Activated naive CD4-positive, alpha-beta T cell treated with anti-CD3 and anti-CD28 coated beads, Interleukin-2, amount 50 U/mL, for 24 hours (primary cell): ENCODE data around the gene ALDH3B1.

Source experiments
- H3K27ac Mint-ChIP-seq: one replicate; pipeline ENCODE4 v1.8.0; 2021; ENCODE audit warnings: mild to moderate bottlenecking, mixed read lengths
- H3K27me3 Mint-ChIP-seq: one replicate; pipeline ENCODE4 v1.8.0; 2021; ENCODE audit warnings: mixed read lengths
- H3K36me3 Mint-ChIP-seq: one replicate; pipeline ENCODE4 v1.8.0; 2021; ENCODE audit warnings: mixed read lengths
- H3K4me1 Mint-ChIP-seq: one replicate; pipeline ENCODE4 v1.8.0; 2021; ENCODE audit warnings: mixed read lengths
- H3K4me3 Mint-ChIP-seq: one replicate; pipeline ENCODE4 v1.8.0; 2021; ENCODE audit warnings: mild to moderate bottlenecking, mixed read lengths
- H3K9me3 Mint-ChIP-seq: one replicate; pipeline ENCODE4 v1.8.0; 2021; ENCODE audit warnings: mixed read lengths

The ALDH3B1 gene

GRCh38 chr11:68042219-68043028, 32.3 kb downstream of the ALDH3B1 start:
- Mint-ChIP-seq H3K4me1 (peaks cover 7% of the 10 kb centered on the region), H3K9me3 (no peaks in the 10 kb centered on the region), H3K4me3 (no peak overlapping the region), H3K27ac (no peak overlapping the region), H3K36me3 (no peaks in the 10 kb centered on the region), H3K27me3 (no peaks in the 10 kb centered on the region)

GRCh38 chr11:68043029-68043348, 32.9 kb downstream of the ALDH3B1 start:
- Mint-ChIP-seq H3K27me3 (no peaks in the 10 kb centered on the region), H3K4me3 (no peak overlapping the region), H3K4me1 (peaks cover 4% of the 10 kb centered on the region), H3K9me3 (no peaks in the 10 kb centered on the region), H3K27ac (no peak overlapping the region), H3K36me3 (no peaks in the 10 kb centered on the region)

- Mint-ChIP-seq H3K4me3 (no peak overlapping the region), H3K36me3 (no peaks in the 10 kb centered on the region), H3K27ac (no peak overlapping the region), H3K4me1 (peaks cover 4% of the 10 kb centered on the region), H3K27me3 (no peaks in the 10 kb centered on the region), H3K9me3 (no peaks in the 10 kb centered on the region)
These were observed 33.4 kb downstream of the ALDH3B1 start for GRCh38 chr11:68043349-68044144.

GRCh38 chr11:68044145-68044813, 34.2 kb downstream of the ALDH3B1 start:
- Mint-ChIP-seq H3K36me3 (no peaks in the 10 kb centered on the region), H3K4me3 (no peak overlapping the region), H3K9me3 (no peaks in the 10 kb centered on the region), H3K4me1 (peaks cover 4% of the 10 kb centered on the region), H3K27ac (no peak overlapping the region), H3K27me3 (no peaks in the 10 kb centered on the region)

GRCh38 chr11:68044898-68045351, 34.8 kb downstream of the ALDH3B1 start:
- Mint-ChIP-seq H3K4me3 (no peak overlapping the region), H3K36me3 (no peaks in the 10 kb centered on the region), H3K27ac (no peak overlapping the region), H3K27me3 (no peaks in the 10 kb centered on the region), H3K4me1 (peaks cover 4% of the 10 kb centered on the region), H3K9me3 (no peaks in the 10 kb centered on the region)

DNA sequence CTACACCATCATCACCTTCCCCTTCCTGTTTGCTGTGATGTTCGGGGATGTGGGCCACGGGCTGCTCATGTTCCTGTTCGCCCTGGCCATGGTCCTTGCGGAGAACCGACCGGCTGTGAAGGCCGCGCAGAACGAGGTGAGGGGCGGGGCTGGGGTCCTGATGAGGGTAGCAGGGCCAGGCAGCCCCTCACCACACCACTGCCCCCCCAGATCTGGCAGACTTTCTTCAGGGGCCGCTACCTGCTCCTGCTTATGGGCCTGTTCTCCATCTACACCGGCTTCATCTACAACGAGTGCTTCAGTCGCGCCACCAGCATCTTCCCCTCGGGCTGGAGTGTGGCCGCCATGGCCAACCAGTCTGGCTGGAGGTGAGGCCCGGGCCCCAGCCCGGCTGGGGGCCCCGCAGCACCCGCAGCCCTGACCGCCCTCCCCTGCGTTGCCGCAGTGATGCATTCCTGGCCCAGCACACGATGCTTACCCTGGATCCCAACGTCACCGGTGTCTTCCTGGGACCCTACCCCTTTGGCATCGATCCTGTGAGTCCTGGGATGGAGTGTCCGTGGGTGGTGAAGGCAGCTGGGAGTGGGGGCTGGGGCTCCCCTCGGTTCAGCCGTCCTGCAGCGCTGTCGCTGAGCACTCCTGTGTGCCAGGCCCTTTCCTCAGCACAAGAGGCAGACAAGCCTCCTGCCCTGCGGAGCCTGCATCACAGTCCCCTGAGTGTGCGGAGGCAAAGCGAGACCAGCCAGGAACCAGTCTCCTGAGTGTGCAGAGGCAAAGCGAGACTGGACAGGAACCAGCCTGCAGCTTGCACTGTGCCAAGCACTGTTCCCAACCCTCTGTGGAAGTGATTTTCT, 37.5 kb downstream of the ALDH3B1 start:
- Mint-ChIP-seq H3K4me1 (no peaks in the 10 kb centered on the region), H3K9me3 (no peaks in the 10 kb centered on the region), H3K4me3 (no peak overlapping the region), H3K27ac (no peak overlapping the region), H3K36me3 (no peaks in the 10 kb centered on the region), H3K27me3 (no peaks in the 10 kb centered on the region)

- H3K4me1 Mint-ChIP-seq: no peaks in the 10 kb centered on the region
- H3K27me3 Mint-ChIP-seq: no peaks in the 10 kb centered on the region
- no peaks in the 10 kb centered on the region for H3K36me3 Mint-ChIP-seq
- H3K9me3 Mint-ChIP-seq: no peaks in the 10 kb centered on the region
- H3K4me3 Mint-ChIP-seq: no peak overlapping the region
- no peak overlapping the region for H3K27ac Mint-ChIP-seq
These were observed 38.8 kb downstream of the ALDH3B1 start for GRCh38 chr11:68048681-68049508.

GRCh38 chr11:68049509-68050370, 39.6 kb downstream of the ALDH3B1 start:
- H3K27ac Mint-ChIP-seq: no peak overlapping the region
- no peaks in the 10 kb centered on the region for H3K36me3 Mint-ChIP-seq
- no peaks in the 10 kb centered on the region for H3K4me1 Mint-ChIP-seq
- no peak overlapping the region for H3K4me3 Mint-ChIP-seq
- H3K9me3 Mint-ChIP-seq: no peaks in the 10 kb centered on the region
- H3K27me3 Mint-ChIP-seq: no peaks in the 10 kb centered on the region

DNA sequence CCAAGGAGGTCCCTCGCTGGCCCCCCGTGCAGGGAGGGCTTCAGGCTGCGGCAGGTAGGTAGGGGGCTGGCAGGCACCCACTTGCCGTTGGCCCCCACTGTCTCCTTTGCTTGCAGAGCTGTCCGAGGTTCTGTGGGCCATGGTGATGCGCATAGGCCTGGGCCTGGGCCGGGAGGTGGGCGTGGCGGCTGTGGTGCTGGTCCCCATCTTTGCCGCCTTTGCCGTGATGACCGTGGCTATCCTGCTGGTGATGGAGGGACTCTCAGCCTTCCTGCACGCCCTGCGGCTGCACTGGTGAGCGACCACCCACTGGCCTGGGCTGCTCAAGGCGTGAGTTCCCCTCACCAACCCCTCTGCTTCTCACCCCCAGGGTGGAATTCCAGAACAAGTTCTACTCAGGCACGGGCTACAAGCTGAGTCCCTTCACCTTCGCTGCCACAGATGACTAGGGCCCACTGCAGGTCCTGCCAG, 40.3 kb downstream of the ALDH3B1 start:
- H3K4me3 Mint-ChIP-seq: no peak overlapping the region
- no peaks in the 10 kb centered on the region for H3K4me1 Mint-ChIP-seq
- H3K36me3 Mint-ChIP-seq: no peaks in the 10 kb centered on the region
- H3K27me3 Mint-ChIP-seq: no peaks in the 10 kb centered on the region
- H3K27ac Mint-ChIP-seq: peak overlapping the region; percentile 43
- H3K9me3 Mint-ChIP-seq: no peaks in the 10 kb centered on the region

DNA sequence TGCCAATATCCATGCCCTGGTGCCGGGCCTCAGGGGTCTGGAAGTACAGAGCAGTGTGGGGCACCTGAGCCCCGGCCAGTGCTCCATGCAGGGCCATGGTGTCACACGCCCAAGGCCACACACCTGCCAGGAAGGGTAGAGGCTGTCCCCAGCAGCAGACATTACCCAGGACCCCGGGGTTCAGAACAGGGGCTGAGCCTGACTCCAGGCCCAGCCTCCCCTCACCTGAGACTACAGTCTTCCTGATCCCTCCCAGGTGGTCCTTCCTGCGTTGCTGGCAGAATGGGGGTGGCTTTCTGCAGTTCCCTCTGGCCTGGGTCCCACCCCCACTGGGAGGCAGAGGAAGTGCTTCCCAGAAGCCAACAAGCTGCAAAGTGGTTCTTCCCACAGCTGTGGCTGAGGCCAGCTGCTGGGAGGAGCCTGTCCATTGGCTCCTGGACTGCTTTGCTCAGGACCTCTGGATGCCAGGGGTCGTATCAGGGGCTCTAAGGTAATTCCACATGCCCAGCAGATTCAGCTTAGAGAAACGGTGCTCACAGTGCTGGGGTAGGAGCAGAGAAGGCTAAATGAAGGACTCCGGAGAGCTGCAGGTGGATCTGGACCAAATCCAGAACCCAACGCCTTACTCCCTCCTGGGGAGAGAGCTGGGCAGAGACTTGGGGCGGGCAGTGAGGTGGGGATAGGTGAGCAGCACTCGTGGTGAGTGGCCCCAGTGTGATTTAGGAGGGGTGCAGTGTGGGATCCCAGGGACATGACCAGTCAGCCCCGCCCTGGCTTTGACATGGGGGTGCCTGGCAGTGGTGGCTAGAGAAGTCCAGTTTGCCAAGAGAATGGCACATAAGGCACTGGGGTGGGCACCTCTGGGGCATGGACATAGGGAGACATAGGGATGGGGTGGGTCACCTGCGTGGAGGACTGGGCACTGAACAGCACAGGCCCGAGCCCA, 41.3 kb downstream of the ALDH3B1 start:
- Mint-ChIP-seq H3K4me1 (no peaks in the 10 kb centered on the region), H3K27me3 (no peaks in the 10 kb centered on the region), H3K9me3 (no peaks in the 10 kb centered on the region), H3K4me3 (no peak overlapping the region), H3K27ac (no peak overlapping the region), H3K36me3 (no peaks in the 10 kb centered on the region)

DNA sequence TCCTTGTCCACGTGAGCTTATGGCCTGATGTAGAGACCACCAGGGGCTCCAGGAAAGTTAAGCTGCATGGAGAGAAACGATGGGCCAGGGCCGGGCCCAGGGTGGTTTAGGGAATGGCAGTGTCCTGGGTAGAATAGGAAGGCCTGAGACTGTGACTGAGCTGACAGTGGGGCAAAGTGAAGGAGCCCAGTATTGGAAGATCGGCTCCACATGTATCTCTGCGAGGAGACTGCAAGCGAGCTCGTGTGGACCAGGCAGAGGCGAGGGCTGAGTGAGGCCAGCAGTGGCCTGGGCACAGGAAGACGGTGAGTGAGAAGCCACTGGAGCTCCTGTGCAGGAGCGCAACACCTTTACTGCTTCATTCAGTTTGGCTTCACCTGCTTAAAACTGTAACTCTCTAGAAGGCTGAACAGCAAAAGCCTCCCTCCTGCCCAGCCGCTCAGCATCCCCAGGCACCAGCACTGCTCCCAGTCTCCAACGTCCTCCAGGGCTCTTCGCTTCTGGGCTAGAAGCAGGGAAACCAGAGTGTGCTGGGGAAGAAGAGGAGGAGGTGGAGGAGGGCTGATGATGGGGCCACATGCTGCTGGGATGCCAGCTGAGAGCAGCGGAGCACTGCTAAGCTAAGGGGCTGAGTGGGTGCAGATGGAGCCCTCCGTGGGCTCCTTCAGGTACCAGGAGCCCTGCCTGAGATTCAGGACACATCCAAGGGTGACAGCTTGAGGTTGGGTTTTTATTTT, 42.2 kb downstream of the ALDH3B1 start:
- H3K4me3 Mint-ChIP-seq: no peak overlapping the region
- no peaks in the 10 kb centered on the region for H3K9me3 Mint-ChIP-seq

DNA sequence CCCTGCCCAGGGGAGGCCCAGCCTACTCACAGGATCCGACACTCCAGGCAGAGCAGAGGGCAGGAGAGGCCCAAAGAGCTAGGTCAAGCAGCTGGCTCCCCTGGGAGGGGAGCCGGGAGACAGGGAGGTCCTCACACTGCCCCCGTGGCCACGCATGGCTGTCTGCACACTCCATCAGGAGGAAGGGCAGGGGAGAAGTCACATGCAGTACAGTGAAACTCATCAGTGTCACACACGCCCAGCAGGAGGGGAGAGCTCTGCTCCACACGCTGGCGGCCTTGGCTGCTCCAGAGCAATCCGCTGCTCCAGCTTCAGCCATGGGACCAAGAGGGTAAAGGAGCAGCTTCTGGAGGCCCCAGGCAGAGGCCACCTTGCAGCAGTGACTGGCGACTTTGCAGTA, 43.0 kb downstream of the ALDH3B1 start:
- Mint-ChIP-seq H3K36me3 (no peaks in the 10 kb centered on the region), H3K9me3 (no peaks in the 10 kb centered on the region), H3K27ac (no peak overlapping the region), H3K27me3 (no peaks in the 10 kb centered on the region), H3K4me1 (no peaks in the 10 kb centered on the region), H3K4me3 (no peak overlapping the region)

More for the DNA sequence above, 42.2 kb downstream of the ALDH3B1 start:
- Mint-ChIP-seq H3K36me3 (no peaks in the 10 kb centered on the region), H3K27me3 (no peaks in the 10 kb centered on the region), H3K4me1 (no peaks in the 10 kb centered on the region), H3K27ac (no peak overlapping the region)
